Breast epithelium (tissue), 3 donors: ENCODE measurements around the gene NOS1AP.

Experiments used
- POLR2A ChIP-seq: fragments of 450-650 bp; IDR thresholded peaks from one replicate; pipeline ENCODE4 v1.6.1; 2016; ENCODE audit warnings: antibody characterized with exemption, mild to moderate bottlenecking, moderate library complexity
- POLR2AphosphoS5 ChIP-seq, 3 donors: sonication (generic); formaldehyde crosslinking; IDR thresholded peaks; one replicate each; pipeline ENCODE4 v1.6.1; 2017; ENCODE audit warnings: antibody characterized with exemption in 3 of 3
- TF ChIP-seq, protein P1 (sequence below), 3 donors: fragments of 450-650 bp; IDR thresholded peaks; one replicate each; pipeline ENCODE4 v1.5.1; 2016 to 2017; ENCODE audit warnings: antibody characterized with exemption in 3 of 3, mild to moderate bottlenecking in 3 of 3, moderate library complexity in 3 of 3

- TF ChIP-seq, protein P1, sequence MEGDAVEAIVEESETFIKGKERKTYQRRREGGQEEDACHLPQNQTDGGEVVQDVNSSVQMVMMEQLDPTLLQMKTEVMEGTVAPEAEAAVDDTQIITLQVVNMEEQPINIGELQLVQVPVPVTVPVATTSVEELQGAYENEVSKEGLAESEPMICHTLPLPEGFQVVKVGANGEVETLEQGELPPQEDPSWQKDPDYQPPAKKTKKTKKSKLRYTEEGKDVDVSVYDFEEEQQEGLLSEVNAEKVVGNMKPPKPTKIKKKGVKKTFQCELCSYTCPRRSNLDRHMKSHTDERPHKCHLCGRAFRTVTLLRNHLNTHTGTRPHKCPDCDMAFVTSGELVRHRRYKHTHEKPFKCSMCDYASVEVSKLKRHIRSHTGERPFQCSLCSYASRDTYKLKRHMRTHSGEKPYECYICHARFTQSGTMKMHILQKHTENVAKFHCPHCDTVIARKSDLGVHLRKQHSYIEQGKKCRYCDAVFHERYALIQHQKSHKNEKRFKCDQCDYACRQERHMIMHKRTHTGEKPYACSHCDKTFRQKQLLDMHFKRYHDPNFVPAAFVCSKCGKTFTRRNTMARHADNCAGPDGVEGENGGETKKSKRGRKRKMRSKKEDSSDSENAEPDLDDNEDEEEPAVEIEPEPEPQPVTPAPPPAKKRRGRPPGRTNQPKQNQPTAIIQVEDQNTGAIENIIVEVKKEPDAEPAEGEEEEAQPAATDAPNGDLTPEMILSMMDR (IDR thresholded peaks at IDR 0.05) = no peak
- TF ChIP-seq POLR2A = no peak
- TF ChIP-seq POLR2AphosphoS5 (IDR thresholded peaks at IDR 0.05) = no peak
Measured at GRCh38 chr1:162250004-162250730, 180.7 kb downstream of the NOS1AP start.
